Keratinocyte (primary cell): Measurements from ENCODE around the gene STRADB. TPM values are rescaled to one million over a fixed set of nuclear protein-coding genes. Genes with fewer than 3 reads are reported as not detected.
"Not testable (repeated sequence)": the region's sequence is repeated elsewhere in the genome, so short reads cannot be mapped to it uniquely, and the experiment has no call there.

Experiments
- DNase-seq: peaks from one replicate; pipeline ENCODE4 v3.0.0-alpha.2; 2011; ENCODE audit warnings: low read depth, missing footprints, low spot score
- FAIRE-seq: peaks from 2 replicates; lab custom pipeline; 2011; peaks lifted over from hg19 to GRCh38; lab: Jason Lieb, UNC
- H2AFZ ChIP-seq: 2 replicates; pipeline ENCODE4 v1.6.0; 2012; ENCODE audit warnings: low read length, control low read depth, inconsistent platforms; ENCODE audit not compliant: control insufficient read depth
- H3K27ac ChIP-seq: 2 replicates; pipeline ENCODE4 v1.5.1; 2011; ENCODE audit warnings: low read length; ENCODE audit not compliant: control insufficient read depth, insufficient read depth
- H3K27me3 ChIP-seq: 3 replicates; pipeline ENCODE4 v1.6.0; 2011; ENCODE audit warnings: low read length; ENCODE audit not compliant: control insufficient read depth, insufficient read depth; ENCODE audit errors: extremely low read depth
- H3K36me3 ChIP-seq, 2 experiments: 2 replicates in 1 of 2; 3 replicates in 1 of 2; pipeline ENCODE4 v1.5.1; 2011; ENCODE audit warnings: low read length in 2 of 2, mild to moderate bottlenecking in 1 of 2; ENCODE audit not compliant: control insufficient read depth in 2 of 2, insufficient read depth in 2 of 2; ENCODE audit errors: extremely low read depth in 1 of 2
- H3K4me1 ChIP-seq: 3 replicates; pipeline ENCODE4 v1.5.1; 2011; ENCODE audit warnings: low read length; ENCODE audit not compliant: control insufficient read depth, insufficient read depth; ENCODE audit errors: extremely low read depth
- H3K4me2 ChIP-seq: 3 replicates; pipeline ENCODE4 v1.6.0; 2011; ENCODE audit warnings: low read depth, low read length; ENCODE audit not compliant: control insufficient read depth, insufficient read depth; ENCODE audit errors: extremely low read depth
- H3K4me3 ChIP-seq, 3 experiments: fragments of 200-600 bp in 1 of 3; sonication (generic) in 1 of 3; 2 replicates in 2 of 3; 3 replicates in 1 of 3; pipeline ENCODE4 v1.5.1; 2011 to 2016; ENCODE audit warnings: low read length in 3 of 3, mild to moderate bottlenecking in 3 of 3, control low read depth in 2 of 3, inconsistent platforms in 1 of 3, low read depth in 1 of 3, mixed read lengths in 1 of 3, mixed run types in 1 of 3, moderate library complexity in 1 of 3; ENCODE audit not compliant: control insufficient read depth in 2 of 3, insufficient read depth in 2 of 3; ENCODE audit errors: extremely low read depth in 1 of 3
- H3K79me2 ChIP-seq: 2 replicates; pipeline ENCODE4 v1.6.0; 2012; ENCODE audit warnings: low read length; ENCODE audit not compliant: control insufficient read depth, insufficient read depth
- H3K9ac ChIP-seq: 3 replicates; pipeline ENCODE4 v1.6.0; 2011; ENCODE audit warnings: low read length; ENCODE audit not compliant: control insufficient read depth, insufficient read depth; ENCODE audit errors: extremely low read depth
- H3K9me1 ChIP-seq: 3 replicates; pipeline ENCODE4 v1.6.0; 2011; ENCODE audit warnings: low read length; ENCODE audit not compliant: control insufficient read depth, insufficient read depth; ENCODE audit errors: extremely low read depth
- H3K9me3 ChIP-seq: 2 replicates; pipeline ENCODE4 v1.5.1; 2012; ENCODE audit warnings: low read depth, low read length; ENCODE audit not compliant: control insufficient read depth
- H4K20me1 ChIP-seq: 3 replicates; pipeline ENCODE4 v1.6.0; 2011; ENCODE audit warnings: low read length; ENCODE audit not compliant: control insufficient read depth, insufficient read depth; ENCODE audit errors: extremely low read depth
- EZH2 ChIP-seq: IDR thresholded peaks from one replicate; pipeline ENCODE4 v1.6.1; 2012; ENCODE audit warnings: inconsistent platforms, mild to moderate bottlenecking, low read length, moderate library complexity
- dilution Hi-C: fragments of 300-500 bp; cut with MboI; formaldehyde crosslinking; loops from one replicate; pipeline ENCODE4 v1.7.0; 2020; ENCODE audit warnings: low sequenced_read_pairs; ENCODE audit not compliant: extremely low pct_ligation_motif_present
- polyA plus RNA-seq, 5 experiments: library from polyadenylated mRNA; depleted of rRNA in 3 of 5; stranded (reverse) in 3 of 5; stranded (forward) in 1 of 5; unstranded in 1 of 5; fragments of >200 nt; gene quantifications; 1 replicate in 1 of 5; 2 replicates in 3 of 5; 3 replicates in 1 of 5; pipeline versions ENCODE4 v1.2.1 to v1.2.3, GENCODE V29; 2011 to 2012; ENCODE audit warnings: missing spikeins in 2 of 5, low read depth in 1 of 5, low replicate concordance in 1 of 5
- TF ChIP-seq, protein P1 (sequence below), 3 experiments: IDR thresholded peaks in 1 of 3; conservative IDR thresholded peaks in 1 of 3; optimal IDR thresholded peaks in 1 of 3; 2 replicates in 2 of 3; 3 replicates in 1 of 3; pipeline versions ENCODE3 to v1.5.1; 2011; ENCODE audit warnings: low read length in 3 of 3, mild to moderate bottlenecking in 3 of 3, moderate library complexity in 2 of 3, control low read depth in 1 of 3, inconsistent platforms in 1 of 3; ENCODE audit not compliant: insufficient read depth in 2 of 3; ENCODE audit errors: extremely low read depth in 1 of 3

STRADB gene
- polyA plus RNA-seq, 1 donor (not counting 4 experiments of a cell fraction or from before 2014, with no cell fraction given) = 14.6 TPM

DNA sequence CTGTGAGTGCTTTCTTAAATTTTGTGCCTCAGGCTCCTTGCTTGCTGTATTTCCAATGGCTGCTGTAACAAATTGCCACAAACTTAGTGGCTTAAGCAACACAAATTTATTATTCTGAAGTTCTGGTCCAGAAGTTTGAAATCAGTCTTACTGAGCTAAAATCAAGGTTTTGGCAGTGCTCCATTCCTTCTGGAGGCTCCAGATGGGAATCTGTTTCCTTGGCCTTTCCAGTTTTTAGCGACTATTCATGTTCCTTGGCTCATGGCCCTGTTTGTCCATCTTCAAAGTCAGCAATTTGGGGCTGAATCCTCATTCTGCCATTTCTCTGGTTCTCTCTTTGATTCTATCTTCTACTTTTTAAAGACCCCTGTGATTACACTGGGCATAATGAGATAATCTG is 31.8 kb downstream of the STRADB start:
- Histone ChIP-seq H3K36me3 (no peaks in the 10 kb centered on the region), H3K9me1 (no peaks in the 10 kb centered on the region), H4K20me1 (no peaks in the 10 kb centered on the region), H3K4me3 (no peak overlapping the region), H2AFZ (no peak overlapping the region), H3K4me2 (no peak overlapping the region), H3K27me3 (no peaks in the 10 kb centered on the region), H3K4me1 (no peaks in the 10 kb centered on the region), H3K27ac (no peak overlapping the region), H3K79me2 (no peaks in the 10 kb centered on the region), H3K9me3 (no peaks in the 10 kb centered on the region), H3K9ac (no peak overlapping the region)
- DNase-seq (no peak), FAIRE-seq (no peak)
- TF ChIP-seq EZH2 = no peak
- TF ChIP-seq, protein P1, sequence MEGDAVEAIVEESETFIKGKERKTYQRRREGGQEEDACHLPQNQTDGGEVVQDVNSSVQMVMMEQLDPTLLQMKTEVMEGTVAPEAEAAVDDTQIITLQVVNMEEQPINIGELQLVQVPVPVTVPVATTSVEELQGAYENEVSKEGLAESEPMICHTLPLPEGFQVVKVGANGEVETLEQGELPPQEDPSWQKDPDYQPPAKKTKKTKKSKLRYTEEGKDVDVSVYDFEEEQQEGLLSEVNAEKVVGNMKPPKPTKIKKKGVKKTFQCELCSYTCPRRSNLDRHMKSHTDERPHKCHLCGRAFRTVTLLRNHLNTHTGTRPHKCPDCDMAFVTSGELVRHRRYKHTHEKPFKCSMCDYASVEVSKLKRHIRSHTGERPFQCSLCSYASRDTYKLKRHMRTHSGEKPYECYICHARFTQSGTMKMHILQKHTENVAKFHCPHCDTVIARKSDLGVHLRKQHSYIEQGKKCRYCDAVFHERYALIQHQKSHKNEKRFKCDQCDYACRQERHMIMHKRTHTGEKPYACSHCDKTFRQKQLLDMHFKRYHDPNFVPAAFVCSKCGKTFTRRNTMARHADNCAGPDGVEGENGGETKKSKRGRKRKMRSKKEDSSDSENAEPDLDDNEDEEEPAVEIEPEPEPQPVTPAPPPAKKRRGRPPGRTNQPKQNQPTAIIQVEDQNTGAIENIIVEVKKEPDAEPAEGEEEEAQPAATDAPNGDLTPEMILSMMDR (optimal IDR thresholded peaks at IDR 0.05 in 1 of 3, IDR thresholded peaks at IDR 0.05 in 1 of 3, conservative IDR thresholded peaks at IDR 0.05 in 1 of 3; ENCODE audit: extremely low read depth in 1 of 3, insufficient read depth in 2 of 3, low read length in 3 of 3) = no peak
- dilution Hi-C loops = no loop called here

DNA sequence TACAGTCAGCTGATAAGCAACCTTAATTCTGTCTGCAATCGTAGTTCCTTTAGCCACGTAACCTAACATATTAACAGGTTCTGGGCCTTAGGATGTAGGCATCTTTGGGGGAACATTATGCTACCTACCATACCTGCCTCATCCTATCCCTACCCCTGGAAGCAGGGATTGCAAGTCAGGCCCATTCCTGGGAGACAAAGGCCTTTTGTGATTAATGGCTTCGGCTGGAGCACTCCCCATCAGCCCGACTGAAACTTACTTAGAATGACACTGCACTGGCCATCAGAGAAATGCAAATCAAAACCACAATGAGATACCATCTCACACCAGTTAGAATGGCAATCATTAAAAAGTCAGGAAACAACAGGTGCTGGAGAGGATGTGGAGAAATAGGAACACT is 32.2 kb downstream of the STRADB start:
- H3K4me1 ChIP-seq, H3K9me3 ChIP-seq, dilution Hi-C loops, H3K4me3 ChIP-seq, H3K27ac ChIP-seq, H3K27me3 ChIP-seq, H2AFZ ChIP-seq, H3K79me2 ChIP-seq, H3K9me1 ChIP-seq, FAIRE-seq, H3K9ac ChIP-seq, H3K36me3 ChIP-seq, DNase-seq, H3K4me2 ChIP-seq, H4K20me1 ChIP-seq: not testable (repeated sequence)

DNA sequence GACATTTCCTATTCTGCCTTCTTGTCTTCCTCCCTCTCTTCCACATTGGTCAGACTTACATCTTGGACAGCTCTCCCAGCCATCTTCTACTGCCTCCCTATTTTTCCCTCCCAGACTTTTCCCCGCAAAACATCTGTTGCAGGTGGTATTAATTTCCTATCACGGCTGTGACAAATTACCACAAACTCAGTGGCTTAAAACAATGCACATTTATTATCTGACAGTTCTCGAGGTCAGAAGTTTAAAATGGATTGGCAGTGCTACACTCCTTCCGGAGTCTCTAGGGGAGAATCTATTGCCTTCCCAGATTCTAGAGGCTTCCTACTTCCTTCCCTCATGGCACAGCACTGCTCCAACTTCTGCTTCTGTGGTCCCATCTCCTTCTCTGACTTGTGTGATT is 33.3 kb downstream of the STRADB start:
- Histone ChIP-seq H2AFZ (no peak overlapping the region), H3K27ac (no peak overlapping the region), H3K79me2 (no peaks in the 10 kb centered on the region), H3K9me1 (no peaks in the 10 kb centered on the region), H3K27me3 (no peaks in the 10 kb centered on the region), H3K9ac (no peak overlapping the region), H3K36me3 (no peaks in the 10 kb centered on the region), H3K9me3 (no peaks in the 10 kb centered on the region), H4K20me1 (no peaks in the 10 kb centered on the region), H3K4me1 (no peaks in the 10 kb centered on the region), H3K4me2 (no peak overlapping the region), H3K4me3 (no peak overlapping the region)
- DNase-seq (no peak), FAIRE-seq (no peak)
- dilution Hi-C loops = no loop called here
- TF ChIP-seq EZH2 = no peak
- TF ChIP-seq, protein P1 (optimal IDR thresholded peaks at IDR 0.05 in 1 of 3, IDR thresholded peaks at IDR 0.05 in 1 of 3, conservative IDR thresholded peaks at IDR 0.05 in 1 of 3; ENCODE audit: extremely low read depth in 1 of 3, insufficient read depth in 2 of 3, low read length in 3 of 3) = no peak
